ENCODE measurements around the gene IDUA.

GRCh38 chr4:1012034-1012739 lies 25.3 kb downstream of the IDUA start:
- TF ChIP-seq BHLHE40 (IDR thresholded peaks at IDR 0.05; ENCODE audit: borderline replicate concordance) (no peak), ELF4 (IDR thresholded peaks at IDR 0.05) (no peak), HDGF (IDR thresholded peaks at IDR 0.05; ENCODE audit: borderline replicate concordance) (no peak), SP1 (IDR thresholded peaks at IDR 0.05) (no peak), LEF1 (IDR thresholded peaks at IDR 0.05; ENCODE audit: borderline replicate concordance) (no peak), FOXK2 (IDR thresholded peaks at IDR 0.05) (no peak), SUZ12 (IDR thresholded peaks at IDR 0.05) (no peak), PKNOX1 (IDR thresholded peaks at IDR 0.05) (no peak), L3MBTL2 (conservative IDR thresholded peaks at IDR 0.05) (no peak), ZNF384 (IDR thresholded peaks at IDR 0.05) (no peak), ARNT (IDR thresholded peaks at IDR 0.05) (no peak), TARDBP (IDR thresholded peaks at IDR 0.05) (no peak), FOXM1 (IDR thresholded peaks at IDR 0.05; ENCODE audit: borderline replicate concordance) (no peak)
